Mesendoderm (in vitro differentiated cells): ENCODE data around the gene ABCB11.

Source experiments
- DNase-seq: peaks from one replicate; pipeline ENCODE4 v3.0.0; 2013
- H2AK5ac ChIP-seq: 2 replicates; pipeline ENCODE4 v1.6.1; 2013; ENCODE audit warnings: low read length, inconsistent platforms
- H2BK120ac ChIP-seq: 2 replicates; pipeline ENCODE4 v1.6.1; 2013; ENCODE audit warnings: low read depth, mild to moderate bottlenecking, low read length, moderate library complexity, mixed read lengths
- H2BK15ac ChIP-seq: replicated peaks from 2 replicates; pipeline ENCODE4 v1.6.1; 2013; ENCODE audit warnings: low read depth, mild to moderate bottlenecking, moderate library complexity
- H2BK5ac ChIP-seq: 2 replicates; pipeline ENCODE4 v1.6.1; 2013; ENCODE audit warnings: low read length, inconsistent platforms
- H3K18ac ChIP-seq: 2 replicates; pipeline ENCODE4 v1.6.1; 2013; ENCODE audit warnings: mild to moderate bottlenecking, low read length, mixed read lengths
- H3K23ac ChIP-seq: one replicate; pipeline ENCODE4 v1.6.1; 2013; ENCODE audit warnings: low read length
- H3K27ac ChIP-seq: 2 replicates; pipeline ENCODE4 v1.5.1; 2013; ENCODE audit warnings: low read depth, mild to moderate bottlenecking, inconsistent platforms, low read length, moderate library complexity
- H3K27me3 ChIP-seq: 2 replicates; pipeline ENCODE4 v1.6.1; 2013; ENCODE audit warnings: low read length, control low read depth, mild to moderate bottlenecking, inconsistent platforms; ENCODE audit not compliant: insufficient read depth, poor library complexity
- H3K36me3 ChIP-seq: 2 replicates; pipeline ENCODE4 v1.6.1; 2013; ENCODE audit warnings: low read length, inconsistent platforms; ENCODE audit not compliant: control insufficient read depth, insufficient read depth
- H3K4ac ChIP-seq: one replicate; pipeline ENCODE4 v1.6.1; 2013; ENCODE audit warnings: low read depth, mild to moderate bottlenecking, low read length, moderate library complexity
- H3K4me1 ChIP-seq: 2 replicates; pipeline ENCODE4 v1.6.1; 2013; ENCODE audit warnings: low read depth, low read length, inconsistent platforms; ENCODE audit not compliant: control insufficient read depth
- H3K4me2 ChIP-seq: 2 replicates; pipeline ENCODE4 v1.6.1; 2013; ENCODE audit warnings: low read length
- H3K4me3 ChIP-seq: 2 replicates; pipeline ENCODE4 v1.5.1; 2013; ENCODE audit warnings: mild to moderate bottlenecking, low read length
- H3K56ac ChIP-seq: one replicate; pipeline ENCODE4 v1.6.1; 2013; ENCODE audit warnings: low read length
- H3K79me1 ChIP-seq: 2 replicates; pipeline ENCODE4 v1.6.1; 2013; ENCODE audit warnings: low read length, inconsistent platforms
- H3K79me2 ChIP-seq: 2 replicates; pipeline ENCODE4 v1.6.1; 2013; ENCODE audit warnings: mild to moderate bottlenecking, low read length; ENCODE audit not compliant: control insufficient read depth, insufficient read depth
- H3K9ac ChIP-seq: 2 replicates; pipeline ENCODE4 v1.6.1; 2013; ENCODE audit warnings: low read length, inconsistent platforms
- H4K5ac ChIP-seq: one replicate; pipeline ENCODE4 v1.6.1; 2013; ENCODE audit warnings: low read length
- H4K8ac ChIP-seq: one replicate; pipeline ENCODE4 v1.6.1; 2013; ENCODE audit warnings: low read depth, mild to moderate bottlenecking, control low read depth, low read length, moderate library complexity
- WGBS: extraction: QIAGEN DNeasy Blood & Tissue Kit; methylation state at CpG from one replicate; pipeline ENCODE4 v1.1.7; 2013; ENCODE audit warnings: low lambda C conversion rate, missing lambda C conversion rate; ENCODE audit not compliant: insufficient coverage; ENCODE audit errors: extremely low coverage; 5-methylcytosine and 5-hydroxymethylcytosine counted together

The ABCB11 gene

GRCh38 chr2:169049142-169049541 is 18.0 kb upstream of the ABCB11 start:
- H3K56ac ChIP-seq = no peak overlapping the region
- no peak overlapping the region for H4K5ac ChIP-seq
- no peak overlapping the region for H2BK5ac ChIP-seq
- H2BK15ac ChIP-seq = no peak overlapping the region
- no peak overlapping the region for H3K4ac ChIP-seq
- DNase-seq = no peak
- no peaks in the 10 kb centered on the region for H3K79me2 ChIP-seq
- no peak overlapping the region for H3K23ac ChIP-seq
- no peaks in the 10 kb centered on the region for H3K79me1 ChIP-seq
- H2BK120ac ChIP-seq = no peak overlapping the region
- no peak overlapping the region for H3K27ac ChIP-seq
- no peak overlapping the region for H4K8ac ChIP-seq
- no peak overlapping the region for H3K4me3 ChIP-seq
- no peak overlapping the region for H2AK5ac ChIP-seq
- H3K36me3 ChIP-seq = no peaks in the 10 kb centered on the region
- H3K4me2 ChIP-seq = no peak overlapping the region
- H3K4me1 ChIP-seq = no peaks in the 10 kb centered on the region
- no peaks in the 10 kb centered on the region for H3K27me3 ChIP-seq
- H3K9ac ChIP-seq = no peak overlapping the region
- no peak overlapping the region for H3K18ac ChIP-seq
- no CpG with 5 or more reads among the region's 3 CpGs for WGBS

GRCh38 chr2:169047256-169048250 is 16.4 kb upstream of the ABCB11 start:
- no peak overlapping the region for H2AK5ac ChIP-seq
- no peak overlapping the region for H2BK120ac ChIP-seq
- no peak for DNase-seq
- no peak overlapping the region for H2BK15ac ChIP-seq
- H4K8ac ChIP-seq = no peak overlapping the region
- no peak overlapping the region for H4K5ac ChIP-seq
- H3K79me1 ChIP-seq = no peaks in the 10 kb centered on the region
- H3K23ac ChIP-seq = no peak overlapping the region
- no peaks in the 10 kb centered on the region for H3K27me3 ChIP-seq
- H2BK5ac ChIP-seq = no peak overlapping the region
- H3K4me2 ChIP-seq = no peak overlapping the region
- H3K27ac ChIP-seq = no peak overlapping the region
- H3K4me3 ChIP-seq = no peak overlapping the region
- H3K9ac ChIP-seq = no peak overlapping the region
- H3K56ac ChIP-seq = no peak overlapping the region
- no peaks in the 10 kb centered on the region for H3K4me1 ChIP-seq
- no peaks in the 10 kb centered on the region for H3K79me2 ChIP-seq
- no CpG with 5 or more reads among the region's 2 CpGs for WGBS
- no peak overlapping the region for H3K4ac ChIP-seq
- no peak overlapping the region for H3K18ac ChIP-seq
- H3K36me3 ChIP-seq = no peaks in the 10 kb centered on the region

- no peak overlapping the region for H2BK5ac ChIP-seq
- no peak overlapping the region for H3K4ac ChIP-seq
- H3K79me2 ChIP-seq = no peaks in the 10 kb centered on the region
- H4K8ac ChIP-seq = no peak overlapping the region
- no peak overlapping the region for H2BK120ac ChIP-seq
- DNase-seq = no peak
- H3K4me1 ChIP-seq = no peaks in the 10 kb centered on the region
- H3K27me3 ChIP-seq = no peaks in the 10 kb centered on the region
- H3K9ac ChIP-seq = no peak overlapping the region
- no peak overlapping the region for H2AK5ac ChIP-seq
- no peak overlapping the region for H2BK15ac ChIP-seq
- H3K36me3 ChIP-seq = no peaks in the 10 kb centered on the region
- no peak overlapping the region for H3K56ac ChIP-seq
- no peak overlapping the region for H3K4me2 ChIP-seq
- H3K4me3 ChIP-seq = no peak overlapping the region
- no peak overlapping the region for H3K23ac ChIP-seq
- no peak overlapping the region for H3K18ac ChIP-seq
- whole genome bisulfite sequencing = no CpG with 5 or more reads among the region's 4 CpGs
- no peak overlapping the region for H4K5ac ChIP-seq
- H3K27ac ChIP-seq = no peak overlapping the region
- H3K79me1 ChIP-seq = no peaks in the 10 kb centered on the region
Observed at GRCh38 chr2:169046440-169047151, 15.5 kb upstream of the ABCB11 start.

- WGBS = no CpG with 5 or more reads among the region's 1 CpG
- H3K36me3 ChIP-seq = no peaks in the 10 kb centered on the region
Observed at GRCh38 chr2:169042856-169043255, 11.7 kb upstream of the ABCB11 start.

GRCh38 chr2:169041594-169041993 is 10.5 kb upstream of the ABCB11 start:
- Histone ChIP-seq H3K4me3 (no peak overlapping the region), H3K56ac (no peak overlapping the region), H3K79me2 (no peaks in the 10 kb centered on the region), H2BK120ac (no peak overlapping the region), H3K4ac (no peak overlapping the region), H3K4me1 (peaks cover 4% of the 10 kb centered on the region), H4K5ac (no peak overlapping the region), H3K27me3 (no peaks in the 10 kb centered on the region), H3K27ac (no peak overlapping the region), H2AK5ac (no peak overlapping the region), H4K8ac (no peak overlapping the region), H2BK5ac (no peak overlapping the region), H3K79me1 (no peaks in the 10 kb centered on the region), H3K4me2 (no peak overlapping the region), H3K9ac (no peak overlapping the region), H3K36me3 (no peaks in the 10 kb centered on the region), H3K23ac (no peak overlapping the region), H2BK15ac (no peak overlapping the region), H3K18ac (no peak overlapping the region)
- no CpG with 5 or more reads among the region's 1 CpG for WGBS
- no peak for DNase-seq

More at GRCh38 chr2:169042856-169043255, 11.7 kb upstream of the ABCB11 start:
- Histone ChIP-seq H3K79me1 (no peaks in the 10 kb centered on the region), H3K4me2 (no peak overlapping the region), H3K4me3 (no peak overlapping the region), H2BK5ac (no peak overlapping the region), H3K27ac (no peak overlapping the region), H4K5ac (no peak overlapping the region), H3K9ac (no peak overlapping the region), H3K27me3 (no peaks in the 10 kb centered on the region), H3K4ac (no peak overlapping the region), H2AK5ac (no peak overlapping the region), H3K4me1 (peaks cover 4% of the 10 kb centered on the region), H3K79me2 (no peaks in the 10 kb centered on the region), H2BK120ac (no peak overlapping the region), H3K18ac (no peak overlapping the region), H4K8ac (no peak overlapping the region), H3K23ac (no peak overlapping the region), H2BK15ac (no peak overlapping the region), H3K56ac (no peak overlapping the region)
- no peak for DNase-seq
